AG20443 (cell line): Measurements from ENCODE around the gene LACTB.
"Not testable (repeated sequence)": the region's sequence is repeated elsewhere in the genome, so short reads cannot be mapped to it uniquely, and the experiment has no call there.

Experiments
- DNase-seq: peaks from one replicate; pipeline ENCODE4 v3.0.0; 2012; ENCODE audit warnings: low spot score, mixed read lengths

LACTB gene

GRCh38 chr15:63089260-63090043, 32.2 kb upstream of the LACTB start:
- DNase-seq = peak; percentile 86

GRCh38 chr15:63090472-63090871, 31.2 kb upstream of the LACTB start:
- no peak for DNase-seq

- no peak for DNase-seq
Observed at GRCh38 chr15:63090887-63091286, 30.8 kb upstream of the LACTB start.

- no peak for DNase-seq
Observed at GRCh38 chr15:63091679-63092446, 29.8 kb upstream of the LACTB start.

DNA sequence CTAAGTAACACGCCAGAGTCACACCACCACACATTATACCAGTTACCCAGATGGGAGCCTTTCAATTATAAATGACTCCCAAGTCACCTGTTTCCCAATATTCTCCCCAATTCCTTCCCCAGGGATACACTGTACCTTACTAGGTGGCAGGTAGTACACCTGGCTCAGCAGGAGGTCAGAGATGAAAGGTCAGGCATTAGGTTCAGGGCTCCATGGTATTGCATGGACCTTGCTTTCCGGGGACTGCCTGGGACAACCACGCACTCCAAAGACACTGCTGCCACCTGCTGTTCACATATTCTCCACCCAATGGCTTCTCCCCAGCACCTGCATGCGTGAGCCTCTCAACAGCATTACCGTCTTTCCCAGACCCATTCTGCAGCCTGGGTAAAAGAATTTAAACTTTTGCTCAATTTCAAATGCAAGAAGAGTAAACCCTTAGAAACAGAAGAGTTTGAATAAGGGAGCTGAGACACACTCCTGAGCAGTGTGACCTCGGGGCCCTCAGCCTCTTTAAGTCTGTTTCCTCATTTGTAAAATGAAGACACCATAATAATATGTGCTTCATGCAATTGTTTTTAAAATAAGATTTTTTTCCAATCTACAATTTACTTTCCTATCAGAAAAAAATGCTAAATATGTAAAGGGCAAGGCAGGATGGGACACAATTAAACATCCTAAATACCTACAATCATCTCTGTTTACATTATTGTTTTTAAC, 28.0 kb upstream of the LACTB start:
- peak; percentile 73 for DNase-seq

- DNase-seq = peak; percentile 59
Observed at GRCh38 chr15:63094495-63094931, 27.1 kb upstream of the LACTB start.

- DNase-seq = no peak
Observed at GRCh38 chr15:63096178-63096577, 25.5 kb upstream of the LACTB start.

DNA sequence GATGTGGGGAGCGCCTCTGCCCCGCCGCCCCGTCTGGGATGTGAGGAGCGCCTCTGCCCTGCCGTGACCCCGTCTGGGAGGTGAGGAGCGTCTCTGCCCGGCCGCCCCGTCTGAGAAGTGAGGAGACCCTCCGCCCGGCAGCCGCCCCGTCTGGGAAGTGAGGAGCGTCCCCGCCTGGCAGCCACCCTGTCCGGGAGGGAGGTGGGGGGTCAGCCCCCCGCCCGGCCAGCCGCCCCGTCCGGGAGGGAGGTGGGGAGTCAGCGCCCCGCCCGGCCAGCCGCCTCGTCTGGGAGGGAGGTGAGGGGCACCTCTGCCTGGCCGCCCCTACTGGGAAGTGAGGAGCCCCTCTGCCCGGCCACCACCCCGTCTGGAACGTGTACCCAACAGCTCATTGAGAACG, 22.8 kb upstream of the LACTB start:
- DNase-seq = not testable (repeated sequence)

- DNase-seq = not testable (repeated sequence)
Observed at GRCh38 chr15:63099581-63099980, 22.1 kb upstream of the LACTB start.

DNA sequence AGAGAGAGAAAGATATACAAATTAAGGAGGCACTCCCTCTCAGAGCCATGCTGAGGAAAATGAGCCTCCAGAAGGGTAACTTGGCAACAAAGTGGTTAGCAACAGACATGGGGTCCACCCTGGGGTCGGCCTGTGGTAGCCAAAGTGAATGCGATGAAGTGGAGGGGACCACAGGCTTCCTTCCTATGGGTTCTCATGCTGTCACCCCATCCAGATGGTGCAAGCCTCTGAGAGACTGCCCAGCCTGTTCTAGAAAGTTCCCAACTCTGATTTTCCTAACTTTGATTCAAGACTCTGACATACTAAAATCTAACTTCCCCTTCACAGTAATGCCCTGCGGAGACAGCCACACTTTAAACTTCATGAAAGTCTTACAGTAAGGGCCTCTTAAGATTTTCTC, 18.2 kb upstream of the LACTB start:
- no peak for DNase-seq

DNA sequence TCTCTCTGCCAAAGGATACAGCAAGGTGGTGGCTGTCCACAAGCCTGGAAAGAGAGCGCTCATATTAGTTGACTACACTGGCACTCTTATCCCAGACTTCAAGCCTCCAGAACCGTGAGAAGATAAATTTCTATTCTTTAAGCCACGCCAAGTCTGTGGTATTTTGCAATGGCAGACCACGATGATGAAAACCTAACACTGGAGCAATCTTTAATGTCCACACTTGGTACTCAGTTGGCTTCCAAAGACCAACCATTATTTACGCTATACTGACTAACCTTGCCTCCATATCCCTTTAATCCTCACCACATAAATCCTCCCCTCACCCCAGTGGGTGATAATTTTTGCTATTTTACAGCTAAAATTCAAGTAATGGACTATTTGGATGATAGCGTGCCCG, 16.9 kb upstream of the LACTB start:
- no peak for DNase-seq

DNA sequence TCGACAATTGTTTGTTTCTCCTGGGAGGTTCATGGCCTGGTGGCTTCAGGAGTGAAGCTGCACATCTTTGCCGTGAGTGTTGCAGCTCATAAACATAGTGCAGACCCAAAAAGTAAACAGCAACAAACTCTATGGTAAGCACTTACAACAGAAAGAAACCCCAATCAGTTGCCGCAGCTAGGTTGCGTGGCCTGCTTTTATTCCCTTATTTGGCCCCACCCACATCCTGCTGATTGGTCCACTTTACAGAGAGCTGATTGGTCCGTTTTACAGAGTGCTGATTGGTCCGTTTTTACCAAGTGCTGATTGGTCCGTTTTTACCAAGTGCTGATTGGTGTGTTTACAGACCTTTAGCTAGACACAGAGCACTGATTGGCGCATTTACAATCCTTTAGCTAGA, 16.3 kb upstream of the LACTB start:
- not testable (repeated sequence) for DNase-seq

DNA sequence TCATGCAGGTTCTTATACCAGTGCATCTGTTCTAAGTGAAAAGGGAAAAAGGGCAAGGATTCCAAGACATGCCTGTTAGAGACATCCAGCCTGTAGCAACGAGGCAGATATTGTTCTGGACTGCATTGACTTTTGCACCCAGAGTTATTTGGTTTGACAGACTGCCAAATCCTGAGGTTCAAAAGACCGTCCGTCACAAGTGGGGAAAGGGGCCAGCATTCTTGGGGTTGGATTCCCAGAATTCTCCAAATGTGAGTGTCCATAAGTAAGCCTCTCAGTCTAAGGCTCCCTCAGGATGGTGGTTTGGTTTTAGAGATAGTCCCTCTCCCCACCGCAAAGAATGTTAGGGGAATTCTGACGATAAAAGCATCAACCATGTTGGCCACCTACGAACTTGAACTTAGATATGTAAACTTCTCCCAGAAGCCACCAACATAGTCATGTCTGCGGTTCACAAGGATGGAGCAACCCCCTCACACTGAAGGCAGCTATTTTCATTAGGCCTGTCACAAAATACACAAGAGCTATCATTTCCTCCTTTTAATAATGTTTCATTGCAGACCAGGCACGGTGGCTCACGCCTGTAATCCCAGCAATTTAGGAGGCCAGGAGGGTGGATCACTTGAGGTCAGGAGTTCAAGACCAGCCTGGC, 13.6 kb upstream of the LACTB start:
- DNase-seq = peak; percentile 91

DNA sequence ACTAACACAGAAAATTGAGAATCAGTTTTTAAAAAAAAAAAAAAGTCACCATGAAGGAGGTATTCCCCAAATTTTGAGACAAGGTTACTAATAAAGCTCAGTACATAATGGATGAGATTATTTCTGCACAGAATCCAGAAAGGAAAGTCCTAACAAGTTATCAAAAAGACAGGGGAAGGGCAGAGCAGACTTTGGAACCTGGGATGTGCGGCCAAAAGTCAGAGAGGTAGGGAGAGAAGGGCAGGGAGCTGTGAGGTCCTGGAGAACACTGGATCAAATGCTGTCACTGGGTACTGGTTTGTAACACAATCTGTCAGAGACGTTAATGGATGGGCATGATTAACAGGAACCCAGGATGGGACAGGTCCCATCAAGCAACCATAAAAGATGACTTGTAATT, 12.2 kb upstream of the LACTB start:
- no peak for DNase-seq

- DNase-seq = no peak
Observed at GRCh38 chr15:63109920-63110319, 11.7 kb upstream of the LACTB start.

DNA sequence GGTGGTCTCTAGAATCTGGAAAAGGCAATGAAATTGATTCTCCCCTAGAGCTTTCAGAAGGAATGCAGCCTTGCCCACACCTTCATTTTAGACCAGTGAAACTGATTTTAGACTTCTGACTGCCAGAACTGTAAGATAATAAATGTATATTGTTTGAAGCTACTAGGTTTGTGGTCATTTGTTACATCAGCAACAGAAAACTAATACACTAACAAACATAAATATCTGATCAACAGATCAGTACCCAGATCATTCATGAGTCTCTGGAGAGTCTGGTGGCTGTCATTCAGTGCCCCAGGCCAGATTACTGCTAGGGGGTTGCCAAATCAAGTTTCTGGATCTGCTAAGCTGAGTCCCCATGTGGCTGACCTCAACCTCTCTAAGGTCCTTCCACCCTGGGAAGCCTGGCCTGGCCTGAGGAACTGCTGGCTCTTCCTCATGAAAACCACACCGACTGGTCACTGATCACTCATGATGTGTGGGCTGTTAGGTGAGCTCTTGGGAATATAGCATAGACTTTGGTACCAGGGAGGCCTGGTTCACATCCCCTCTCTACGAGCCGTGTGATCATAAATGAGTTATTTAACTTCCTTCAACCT, 11.1 kb upstream of the LACTB start:
- DNase-seq = no peak

DNA sequence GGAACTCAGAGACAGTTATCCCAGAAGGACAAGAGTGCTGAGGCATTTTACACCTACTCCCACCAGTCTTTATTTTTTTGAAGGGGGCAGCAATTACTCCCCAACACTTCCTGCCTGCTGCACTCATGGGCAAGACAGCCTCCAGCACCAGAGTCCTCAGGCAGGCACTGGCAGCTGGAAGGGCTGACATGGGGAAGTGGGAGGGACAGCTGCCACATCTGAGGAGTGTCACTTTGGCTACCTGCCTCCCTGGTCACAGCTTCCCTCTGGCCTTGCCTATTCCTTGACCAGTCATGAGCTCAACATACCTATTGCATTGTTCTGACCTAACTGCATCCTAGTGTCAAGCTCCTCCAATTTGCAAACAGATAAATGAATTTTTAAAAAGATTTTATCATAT, 10.2 kb upstream of the LACTB start:
- no peak for DNase-seq

DNA sequence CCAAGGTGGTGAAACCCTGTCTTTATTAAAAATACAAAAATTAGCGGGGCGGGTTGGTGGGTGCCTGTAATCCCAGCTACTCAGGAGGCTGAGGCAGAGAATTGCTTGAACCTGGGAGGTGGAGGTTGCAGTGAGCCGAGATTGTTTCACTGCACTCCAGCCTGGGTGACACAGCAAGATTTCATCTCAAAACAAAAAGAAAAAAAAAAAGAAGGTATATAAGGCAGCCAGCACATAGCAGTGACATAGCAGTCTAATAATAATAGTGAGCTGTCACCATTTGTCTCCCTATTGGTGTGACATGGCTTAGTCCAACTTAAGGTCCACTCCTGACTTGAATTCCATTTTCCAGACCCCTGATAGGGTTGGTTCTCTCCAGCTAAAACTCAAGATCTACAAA, 8.8 kb upstream of the LACTB start:
- no peak for DNase-seq

GRCh38 chr15:63114465-63114864, 7.2 kb upstream of the LACTB start:
- no peak for DNase-seq

- no peak for DNase-seq
Observed at GRCh38 chr15:63118854-63119253, 2.8 kb upstream of the LACTB start.

DNA sequence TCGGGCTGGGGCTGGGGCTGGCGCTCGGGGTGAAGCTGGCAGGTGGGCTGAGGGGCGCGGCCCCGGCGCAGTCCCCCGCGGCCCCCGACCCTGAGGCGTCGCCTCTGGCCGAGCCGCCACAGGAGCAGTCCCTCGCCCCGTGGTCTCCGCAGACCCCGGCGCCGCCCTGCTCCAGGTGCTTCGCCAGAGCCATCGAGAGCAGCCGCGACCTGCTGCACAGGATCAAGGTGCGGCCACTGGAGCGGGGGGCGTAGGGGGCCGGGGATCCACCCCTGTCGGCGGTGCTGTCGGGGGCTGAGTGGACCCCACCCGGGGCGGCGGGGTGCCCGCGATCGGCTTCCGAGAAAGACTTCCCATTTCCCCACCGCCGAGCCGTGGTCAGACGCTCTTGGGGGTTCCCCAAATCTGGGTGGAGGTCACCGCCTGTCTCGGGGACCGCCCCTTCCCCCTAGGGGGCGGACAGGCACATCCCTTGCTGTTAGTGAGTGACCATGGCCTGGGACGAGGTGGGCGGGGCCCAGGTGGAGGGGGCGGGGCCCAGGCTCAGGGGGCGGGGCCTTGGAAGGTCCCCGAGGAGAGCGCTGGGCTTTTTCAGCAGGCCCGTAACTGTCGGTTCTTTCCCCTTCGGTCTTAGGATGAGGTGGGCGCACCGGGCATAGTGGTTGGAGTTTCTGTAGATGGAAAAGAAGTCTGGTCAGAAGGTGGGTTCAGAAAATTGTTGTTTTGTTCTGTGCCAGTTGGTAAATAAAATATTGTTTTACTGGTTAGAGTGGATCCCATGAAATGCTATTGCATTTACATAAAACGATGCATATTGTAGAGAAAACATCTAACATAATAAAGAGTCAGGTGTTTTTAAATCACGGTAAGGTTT, 578 bp downstream of the LACTB start:
- peak; percentile 93 for DNase-seq
